K562 (cell line): ENCODE measurements around the gene STX12. TPM values are rescaled to one million over a fixed set of nuclear protein-coding genes. Genes with fewer than 3 reads are reported as not detected.
"Not testable (repeated sequence)": the region's sequence is repeated elsewhere in the genome, so short reads cannot be mapped to it uniquely, and the experiment has no call there.

Experiments used
- ATAC-seq: fragments of 200-7000 bp; cut with Tn5 transposase; 3 replicates; pipeline ENCODE4 v1.9.1; 2020; ENCODE audit warnings: moderate library complexity
- BruUV-seq: library from RNA; stranded (reverse); fragments of 400-500 nt; replicated peaks from 2 replicates; lab custom pipeline; 2021; lab: Mats Ljungman, UMichigan
- CTCF ChIA-PET: fragments of 300-600 bp; formaldehyde crosslinking; extraction: SDS; loops from one replicate; lab custom pipeline; 2021; ENCODE audit warnings: low intra/inter-chr PET ratio; lab: Yijun Ruan, JAX
- POLR2A ChIA-PET: fragments of 300-600, 350-650 bp; sonication (Branson Sonifier 250); formaldehyde crosslinking; extraction: SDS; loops from one replicate; lab custom pipeline; 2021; ENCODE audit warnings: antibody characterized with exemption, inconsistent platforms; lab: Yijun Ruan, JAX
- DNase-seq, 4 experiments: peaks; one replicate each; pipeline versions ENCODE4 v3.0.0 to v3.0.0-alpha.2; 2011 to 2018; ENCODE audit warnings: low spot score in 3 of 4, mixed read lengths in 3 of 4; ENCODE audit errors: extremely low read depth in 1 of 4
- FAIRE-seq: peaks from 2 replicates; lab custom pipeline; 2011; peaks lifted over from hg19 to GRCh38; lab: Jason Lieb, UNC
- H2AFZ ChIP-seq: 2 replicates; pipeline ENCODE4 v1.6.0; 2011; ENCODE audit warnings: low read depth, low read length, control low read depth, inconsistent platforms
- H3K27ac ChIP-seq: fragments of 200-600 bp; 3 replicates; pipeline ENCODE4 v1.8.0; 2011; ENCODE audit warnings: low read depth, mild to moderate bottlenecking, control low read depth, inconsistent platforms, low read length, moderate library complexity, mixed read lengths; ENCODE audit errors: extremely low read depth
- H3K27me3 ChIP-seq, 2 experiments: fragments of 300-600 bp in 1 of 2; 2 replicates in 1 of 2; 3 replicates in 1 of 2; pipeline versions ENCODE4 v1.6.0 to v1.8.0; 2011; ENCODE audit warnings: inconsistent platforms in 2 of 2, low read length in 2 of 2, mild to moderate bottlenecking in 1 of 2, mixed read lengths in 1 of 2, moderate library complexity in 1 of 2; ENCODE audit not compliant: control insufficient read depth in 2 of 2, insufficient read depth in 2 of 2
- H3K36me3 ChIP-seq: fragments of 300-600 bp; 3 replicates; pipeline ENCODE4 v1.8.0; 2011; ENCODE audit warnings: mild to moderate bottlenecking, low read length, inconsistent platforms; ENCODE audit not compliant: control insufficient read depth, insufficient read depth
- H3K4me1 ChIP-seq, 2 experiments: fragments of 200-600 bp in 1 of 2; replicated peaks in 1 of 2; 2 replicates in 1 of 2; 3 replicates in 1 of 2; pipeline versions ENCODE4 v1.5.1 to v1.8.0; 2011; ENCODE audit warnings: inconsistent platforms in 2 of 2, low read length in 2 of 2, mild to moderate bottlenecking in 1 of 2, mixed read lengths in 1 of 2, moderate library complexity in 1 of 2; ENCODE audit not compliant: control insufficient read depth in 2 of 2, insufficient read depth in 2 of 2
- H3K4me2 ChIP-seq: 2 replicates; pipeline ENCODE4 v1.6.1; 2011; ENCODE audit warnings: low read length, control low read depth, inconsistent platforms, mixed read lengths; ENCODE audit not compliant: insufficient read depth
- H3K4me3 ChIP-seq: fragments of 200-600 bp; sonication (generic), shearing (Covaris generic); 2 replicates; pipeline ENCODE4 v1.5.1; 2016; ENCODE audit warnings: control low read depth, inconsistent platforms
- H3K79me2 ChIP-seq: fragments of 200-600 bp; 3 replicates; pipeline ENCODE4 v1.8.0; 2011; ENCODE audit warnings: low read length, inconsistent platforms; ENCODE audit not compliant: control insufficient read depth, insufficient read depth
- H3K9ac ChIP-seq, 2 experiments: 2 replicates each; pipeline versions ENCODE4 v1.6.0 to v1.6.1; 2011; ENCODE audit warnings: low read depth in 2 of 2, low read length in 2 of 2, control low read depth in 1 of 2, inconsistent platforms in 1 of 2, mild to moderate bottlenecking in 1 of 2, mixed read lengths in 1 of 2; ENCODE audit not compliant: insufficient read depth in 1 of 2
- H3K9me1 ChIP-seq: one replicate; pipeline ENCODE4 v1.6.0; 2011; ENCODE audit warnings: inconsistent platforms, mild to moderate bottlenecking, low read length, moderate library complexity; ENCODE audit not compliant: control insufficient read depth, insufficient read depth
- H3K9me3 ChIP-seq: replicated peaks from 2 replicates; pipeline ENCODE4 v1.5.1; 2011; ENCODE audit warnings: low read depth, low read length, inconsistent platforms; ENCODE audit not compliant: control insufficient read depth, insufficient read depth
- H4K20me1 ChIP-seq: replicated peaks from 2 replicates; pipeline ENCODE4 v1.6.1; 2011; ENCODE audit warnings: low read length, inconsistent platforms, mixed read lengths; ENCODE audit not compliant: control insufficient read depth, insufficient read depth
- ASH1L ChIP-seq: fragments of 450-650 bp; IDR thresholded peaks from 2 replicates; pipeline ENCODE4 v1.6.1; 2018; ENCODE audit warnings: borderline replicate concordance, mild to moderate bottlenecking, low read depth; ENCODE audit not compliant: partially characterized antibody
- C11orf30 ChIP-seq: fragments of 450-650 bp; IDR thresholded peaks from 2 replicates; pipeline ENCODE4 v1.6.1; 2016; ENCODE audit warnings: low read depth, mild to moderate bottlenecking
- CC2D1A ChIP-seq: fragments of 450-650 bp; IDR thresholded peaks from 2 replicates; pipeline ENCODE4 v1.6.1; 2017; ENCODE audit warnings: mild to moderate bottlenecking
- NFYB ChIP-seq: IDR thresholded peaks from 2 replicates; pipeline ENCODE4 v1.6.1; 2011; ENCODE audit warnings: mild to moderate bottlenecking, moderate library complexity; ENCODE audit not compliant: insufficient read length; ENCODE audit errors: extremely low read depth
- ZNF316 ChIP-seq: fragments of 450-650 bp; IDR thresholded peaks from 2 replicates; pipeline ENCODE4 v1.6.1; 2016
- ZNF436 ChIP-seq: fragments of 250-450, 450-650 bp; sonication (Bioruptor Pico); formaldehyde crosslinking; IDR thresholded peaks from 2 replicates; pipeline ENCODE4 v1.7.0; 2020; ENCODE audit warnings: mild to moderate bottlenecking
- WGBS: fragments of 100-300 bp; shearing (Covaris generic); methylation state at CpG from one replicate; pipeline ENCODE4 v1.1.6; 2016; ENCODE audit warnings: low coverage, mixed read lengths; ENCODE audit not compliant: insufficient coverage; ENCODE audit errors: missing lambda C conversion rate; 5-methylcytosine and 5-hydroxymethylcytosine counted together
- in situ Hi-C: fragments of 300-500 bp; cut with MboI; formaldehyde crosslinking; loops from 4 replicates; pipeline ENCODE4 v1.15.0; 2018; ENCODE audit warnings: inconsistent platforms, mixed read lengths
- intact Hi-C: fragments of 100-400 bp; cut with micrococcal nuclease; formaldehyde crosslinking; loops from 2 replicates; pipeline ENCODE4 v1.14.2; 2022
- polyA plus RNA-seq, 8 experiments: library from polyadenylated mRNA; depleted of rRNA in 4 of 8; stranded (reverse) in 5 of 8; unstranded in 3 of 8; fragments of >200 nt; fragmentation: Nextera tagmentation in 2 of 8; fragmentation: Illumina TruSeq in 1 of 8; extraction: Ambion mirVana in 2 of 8; extraction: Trizol in 1 of 8; gene quantifications; 2 replicates each; pipeline versions ENCODE4 v1.2.1 to v1.2.3, GENCODE V29; 2011 to 2014; ENCODE audit warnings: inconsistent platforms in 1 of 8, missing spikeins in 1 of 8
- total RNA-seq, 7 experiments: library from RNA; depleted of rRNA in 6 of 7; stranded (reverse); fragments of >200 nt in 6 of 7; fragmentation: Illumina TruSeq in 2 of 7; extraction: Trizol in 2 of 7; gene quantifications; 2 replicates each; pipeline versions ENCODE4 v1.2.1 to v1.2.3, GENCODE V29; 2011 to 2021; ENCODE audit warnings: low replicate concordance in 1 of 7

Gene STX12
- total and polyA plus RNA-seq, 9 of the 15 experiments (the other 6 are each of a cell fraction or from before 2014, with no cell fraction given), result 16.9 to 31.3 (median 25.7) TPM

DNA sequence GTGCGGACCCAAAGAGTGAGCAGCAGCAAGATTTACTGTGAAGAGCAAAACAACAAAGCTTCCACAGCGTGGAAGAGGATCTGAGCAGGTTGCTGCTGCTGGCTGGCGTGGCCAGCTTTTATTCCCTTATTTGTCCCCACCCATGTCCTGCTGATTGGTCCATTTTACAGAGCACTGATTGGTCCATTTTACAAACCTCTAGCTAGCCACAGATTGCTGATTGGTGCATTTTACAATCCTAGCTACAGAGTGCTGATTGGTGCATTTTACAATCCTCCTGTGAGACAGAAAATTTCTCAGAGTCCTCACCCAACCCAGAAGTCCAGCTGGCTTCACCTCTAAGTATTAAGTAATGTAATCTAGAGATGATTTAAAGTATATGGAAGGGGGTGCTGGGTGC lies 17.3 kb downstream of the STX12 start:
- in situ Hi-C loops, H3K4me3 ChIP-seq, FAIRE-seq, H3K4me2 ChIP-seq, H3K9ac ChIP-seq, CTCF ChIA-PET, H2AFZ ChIP-seq, BruUV-seq, DNase-seq, H3K27ac ChIP-seq, intact Hi-C loops, H4K20me1 ChIP-seq, H3K9me1 ChIP-seq, ATAC-seq, H3K9me3 ChIP-seq, H3K27me3 ChIP-seq: not testable (repeated sequence)
- TF ChIP-seq C11orf30, result peak; percentile 44; the same call in 1 of the 2 replicates
- peak; percentile 22; the same call in 1 of the 2 replicates for TF ChIP-seq CC2D1A
- peak; percentile 87 for TF ChIP-seq NFYB
- TF ChIP-seq ZNF316, result peak; percentile 85
- peak; percentile 39 for TF ChIP-seq ASH1L
- 98% methylated on average over 3 of the region's 3 CpGs for WGBS
- POLR2A ChIA-PET, result interaction anchor here (0.7 to 1.2 kb wide), 3 partner anchors 14 to 263 kb away, joined by 3 to 4 read pairs (median 3); no protein-coding TSS in a partner anchor
- Histone ChIP-seq H3K79me2 (peaks cover 25% of the 10 kb centered on the region), H3K36me3 (peaks cover 38% of the 10 kb centered on the region), H3K4me1 (peaks cover 7 to 16% of the 10 kb centered on the region in 2 experiments)

- H3K79me2 ChIP-seq, result no peaks in the 10 kb centered on the region
- H3K36me3 ChIP-seq, result peaks cover 53% of the 10 kb centered on the region; the same call in 2 of the 3 replicates
- TF ChIP-seq ZNF436 (CRISPR knock-in tag), result no peak
- CTCF ChIA-PET, result no interaction called here
- in situ Hi-C loops, result no loop called here
- H2AFZ ChIP-seq, result no peak overlapping the region
- FAIRE-seq, result no peak
- no peak overlapping the region for H3K27ac ChIP-seq
- no peaks in the 10 kb centered on the region for H3K9me3 ChIP-seq
- H3K9ac ChIP-seq, result no peak overlapping the region
- H3K4me3 ChIP-seq, result no peak overlapping the region
- no peak for ATAC-seq
- no peaks in the 10 kb centered on the region for H4K20me1 ChIP-seq
- no peaks in the 10 kb centered on the region for H3K4me1 ChIP-seq
- H3K9me1 ChIP-seq, result no peaks in the 10 kb centered on the region
- no TSS peak for BruUV-seq
- H3K4me2 ChIP-seq, result no peak overlapping the region
- intact Hi-C loops, result no loop called here
- 36% methylated on average over 1 of the region's 1 CpG for WGBS
- POLR2A ChIA-PET, result no interaction called here
- no peak for DNase-seq
- H3K27me3 ChIP-seq, result no peaks in the 10 kb centered on the region
Measured at GRCh38 chr1:27795601-27796000, 22.6 kb downstream of the STX12 start.
